H9 (cell line): Measurements from ENCODE around the gene PTPRH. TPM values are rescaled to one million over a fixed set of nuclear protein-coding genes. Genes with fewer than 3 reads are reported as not detected.

ENCODE experiments used
- DNase-seq: peaks from one replicate; pipeline ENCODE4 v3.0.0-alpha.2; 2017
- H2AFZ ChIP-seq: one replicate; pipeline ENCODE4 v1.6.1; 2013; ENCODE audit warnings: mild to moderate bottlenecking, low read length, control low read depth, moderate library complexity
- H2AK5ac ChIP-seq: 2 replicates; pipeline ENCODE4 v1.6.1; 2013; ENCODE audit warnings: low read length, control low read depth, mixed read lengths; ENCODE audit not compliant: insufficient read length
- H2BK120ac ChIP-seq: one replicate; pipeline ENCODE4 v1.6.1; 2013; ENCODE audit warnings: low read depth, mild to moderate bottlenecking, low read length, control low read depth, inconsistent platforms; ENCODE audit not compliant: poor library complexity, severe bottlenecking
- H2BK12ac ChIP-seq: 2 replicates; pipeline ENCODE4 v1.6.1; 2013; ENCODE audit warnings: low read length, control low read depth, mixed read lengths, low read depth; ENCODE audit not compliant: insufficient read length
- H2BK15ac ChIP-seq: 2 replicates; pipeline ENCODE4 v1.6.1; 2013; ENCODE audit warnings: low read depth, low read length, control low read depth
- H2BK20ac ChIP-seq: one replicate; pipeline ENCODE4 v1.6.1; 2013; ENCODE audit warnings: low read depth, mild to moderate bottlenecking, low read length, control low read depth, inconsistent platforms; ENCODE audit not compliant: poor library complexity, severe bottlenecking
- H2BK5ac ChIP-seq: 2 replicates; pipeline ENCODE4 v1.6.1; 2013; ENCODE audit warnings: low read length, control low read depth, mixed read lengths; ENCODE audit not compliant: insufficient read length
- H3K14ac ChIP-seq: 2 replicates; pipeline ENCODE4 v1.6.1; 2013; ENCODE audit warnings: low read length, control low read depth; ENCODE audit not compliant: insufficient read depth
- H3K18ac ChIP-seq: 2 replicates; pipeline ENCODE4 v1.6.1; 2013; ENCODE audit warnings: low read depth, mild to moderate bottlenecking, mixed read lengths, low read length, control low read depth; ENCODE audit not compliant: insufficient read length
- H3K23ac ChIP-seq: 2 replicates; pipeline ENCODE4 v1.6.1; 2013; ENCODE audit warnings: low read length, control low read depth, mixed read lengths, low read depth; ENCODE audit not compliant: insufficient read length
- H3K23me2 ChIP-seq: 2 replicates; pipeline ENCODE4 v1.6.1; 2013; ENCODE audit warnings: low read depth, mild to moderate bottlenecking, mixed read lengths, low read length, control low read depth; ENCODE audit not compliant: insufficient read length, poor library complexity, severe bottlenecking
- H3K27ac ChIP-seq: 2 replicates; pipeline ENCODE4 v1.5.1; 2013; ENCODE audit warnings: low read length, control low read depth, mixed read lengths, low read depth; ENCODE audit not compliant: insufficient read length
- H3K27me3 ChIP-seq: 2 replicates; pipeline ENCODE4 v1.6.1; 2013; ENCODE audit warnings: low read length, control low read depth, inconsistent platforms; ENCODE audit not compliant: insufficient read depth
- H3K4ac ChIP-seq: 2 replicates; pipeline ENCODE4 v1.6.1; 2013; ENCODE audit warnings: low read depth, mild to moderate bottlenecking, control low read depth, inconsistent platforms, low read length, moderate library complexity
- H3K4me1 ChIP-seq: 2 replicates; pipeline ENCODE4 v1.6.1; 2013; ENCODE audit warnings: low read length, control low read depth, inconsistent platforms; ENCODE audit not compliant: insufficient read depth
- H3K4me2 ChIP-seq: 2 replicates; pipeline ENCODE4 v1.6.1; 2013; ENCODE audit warnings: low read length, control low read depth, mixed read lengths; ENCODE audit not compliant: insufficient read length, insufficient read depth
- H3K56ac ChIP-seq: 2 replicates; pipeline ENCODE4 v1.6.1; 2013; ENCODE audit warnings: low read depth, mild to moderate bottlenecking, mixed read lengths, low read length, control low read depth; ENCODE audit not compliant: insufficient read length
- H3K79me1 ChIP-seq: 2 replicates; pipeline ENCODE4 v1.6.1; 2013; ENCODE audit warnings: low read depth, mild to moderate bottlenecking, moderate library complexity, low read length, control low read depth, inconsistent platforms; ENCODE audit not compliant: insufficient read depth, poor library complexity, severe bottlenecking
- H3K79me2 ChIP-seq: 2 replicates; pipeline ENCODE4 v1.6.1; 2013; ENCODE audit warnings: low read length, control low read depth, inconsistent platforms; ENCODE audit not compliant: insufficient read depth
- H3K9ac ChIP-seq: 2 replicates; pipeline ENCODE4 v1.6.1; 2013; ENCODE audit warnings: low read length, control low read depth, mixed read lengths; ENCODE audit not compliant: insufficient read length; ENCODE audit errors: extremely low read depth
- H3K9me3 ChIP-seq: one replicate; pipeline ENCODE4 v1.6.1; 2013; ENCODE audit warnings: low read depth, low read length, inconsistent platforms; ENCODE audit not compliant: control insufficient read depth
- H3T11ph ChIP-seq: one replicate; pipeline ENCODE4 v1.6.1; 2013; ENCODE audit warnings: mild to moderate bottlenecking, low read length, control low read depth, inconsistent platforms
- H4K20me1 ChIP-seq: one replicate; pipeline ENCODE4 v1.6.1; 2013; ENCODE audit not compliant: control insufficient read depth, insufficient read length, insufficient read depth
- H4K5ac ChIP-seq: 2 replicates; pipeline ENCODE4 v1.6.1; 2013; ENCODE audit warnings: low read depth, mild to moderate bottlenecking, mixed read lengths, low read length, control low read depth; ENCODE audit not compliant: insufficient read length
- H4K8ac ChIP-seq: replicated peaks from 2 replicates; pipeline ENCODE4 v1.6.1; 2013; ENCODE audit warnings: low read length, control low read depth, mixed read lengths, low read depth; ENCODE audit not compliant: insufficient read length
- H4K91ac ChIP-seq: 2 replicates; pipeline ENCODE4 v1.6.1; 2013; ENCODE audit warnings: low read depth, mild to moderate bottlenecking, moderate library complexity, mixed read lengths, low read length, control low read depth; ENCODE audit not compliant: insufficient read length
- H3K27ac Mint-ChIP-seq, 3 experiments: 2 replicates in 2 of 3; 3 replicates in 1 of 3; pipeline ENCODE4 v1.8.0; 2020 to 2021; ENCODE audit warnings: mixed read lengths in 3 of 3, mild to moderate bottlenecking in 1 of 3, moderate library complexity in 1 of 3
- H3K27me3 Mint-ChIP-seq: 2 replicates; pipeline ENCODE4 v1.8.0; 2021; ENCODE audit warnings: low read depth, mild to moderate bottlenecking, moderate library complexity, mixed read lengths
- H3K36me3 Mint-ChIP-seq, 3 experiments: 2 replicates in 2 of 3; 3 replicates in 1 of 3; pipeline ENCODE4 v1.8.0; 2020 to 2021; ENCODE audit warnings: low read depth in 3 of 3, mixed read lengths in 3 of 3; ENCODE audit not compliant: insufficient read depth in 1 of 3
- H3K4me1 Mint-ChIP-seq, 2 experiments: 2 replicates each; pipeline ENCODE4 v1.8.0; 2020; ENCODE audit warnings: mixed read lengths in 2 of 2
- H3K4me3 Mint-ChIP-seq, 2 experiments: 2 replicates in 1 of 2; 3 replicates in 1 of 2; pipeline ENCODE4 v1.8.0; 2020 to 2021; ENCODE audit warnings: mild to moderate bottlenecking in 2 of 2, mixed read lengths in 2 of 2, moderate library complexity in 1 of 2
- H3K9me3 Mint-ChIP-seq, 2 experiments: 2 replicates in 1 of 2; 3 replicates in 1 of 2; pipeline ENCODE4 v1.8.0; 2020; ENCODE audit warnings: mild to moderate bottlenecking in 2 of 2, mixed read lengths in 2 of 2, moderate library complexity in 1 of 2
- CTCF ChIP-seq: fragments of 200-600 bp; sonication (generic); conservative IDR thresholded peaks from 3 replicates; pipeline ENCODE4 v1.8.0; 2021; ENCODE audit warnings: antibody characterized with exemption, mild to moderate bottlenecking
- WGBS: extraction: QIAGEN DNeasy Blood & Tissue Kit; methylation state at CpG from one replicate; pipeline ENCODE4 v1.1.7; 2013; ENCODE audit warnings: missing lambda C conversion rate, low lambda C conversion rate, mixed read lengths; ENCODE audit not compliant: insufficient read length; ENCODE audit errors: extremely low coverage; 5-methylcytosine and 5-hydroxymethylcytosine counted together
- total RNA-seq: library from RNA; stranded (reverse); gene quantifications from 2 replicates; pipeline ENCODE4 v1.2.1, GENCODE V29; 2021

Gene PTPRH
- total RNA-seq, 1 experiment from 2014 or later, result 0.24 TPM

DNA sequence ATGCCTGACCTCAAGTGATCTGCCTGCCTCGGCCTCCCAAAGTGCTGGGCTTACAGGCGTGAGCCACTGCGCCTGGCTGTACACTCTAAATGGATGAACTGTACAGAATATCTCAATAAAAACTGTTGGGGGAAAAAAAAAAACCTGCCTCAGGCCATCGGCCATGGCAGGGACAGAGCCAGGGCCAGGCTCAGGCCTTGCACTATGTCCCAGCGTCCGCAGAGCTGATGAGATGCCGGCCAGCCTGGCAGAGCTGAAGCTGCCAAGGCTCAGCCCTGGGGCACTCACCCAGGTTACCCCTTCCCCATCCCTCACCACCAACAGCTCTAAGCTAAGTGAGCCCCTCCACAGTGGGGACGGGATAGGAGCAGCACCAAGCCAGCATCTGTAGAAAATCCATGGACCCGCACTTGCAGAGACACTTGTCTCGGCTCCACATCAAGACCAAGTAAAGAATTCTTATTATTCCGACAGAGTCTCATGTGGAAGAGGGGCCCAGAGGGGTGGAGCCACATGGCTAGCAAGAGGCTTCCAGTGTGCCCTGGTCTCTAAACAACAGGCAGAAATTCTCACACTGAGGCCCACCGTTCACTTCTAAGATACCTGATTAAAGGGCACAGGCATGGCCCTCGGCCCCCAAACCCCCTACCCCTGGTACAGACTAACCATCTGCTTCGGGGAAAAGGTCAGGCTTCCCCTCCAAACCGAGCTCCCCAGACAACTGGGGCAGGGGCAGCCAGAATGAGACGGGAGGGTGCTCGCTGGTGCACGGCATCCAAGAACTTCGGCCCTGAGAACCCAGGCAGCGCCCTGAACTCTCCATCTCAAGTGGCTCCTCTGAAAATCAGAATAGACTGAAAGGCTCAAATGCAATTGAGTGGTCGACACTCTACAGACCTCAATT lies 43.7 kb upstream of the PTPRH start:
- Histone ChIP-seq H2BK120ac (no peak overlapping the region), H2BK12ac (no peak overlapping the region), H4K8ac (no peak overlapping the region), H3K56ac (no peak overlapping the region), H2AK5ac (no peak overlapping the region), H3K23ac (no peak overlapping the region), H3K79me2 (peaks cover 56% of the 10 kb centered on the region; the same call in 1 of the 2 replicates), H3K23me2 (peaks cover 7% of the 10 kb centered on the region), H2BK20ac (no peak overlapping the region), H4K5ac (no peak overlapping the region), H3T11ph (no peak overlapping the region), H3K4ac (no peak overlapping the region), H4K91ac (no peak overlapping the region), H3K27ac (no peak overlapping the region), H3K4me2 (no peak overlapping the region), H3K14ac (no peak overlapping the region), H3K79me1 (peaks cover 18% of the 10 kb centered on the region), H3K27me3 (no peaks in the 10 kb centered on the region), H2AFZ (no peak overlapping the region), H3K9ac (no peak overlapping the region), H4K20me1 (peaks cover 3% of the 10 kb centered on the region), H3K9me3 (no peaks in the 10 kb centered on the region), H3K18ac (no peak overlapping the region), H2BK15ac (no peak overlapping the region), H3K4me1 (peaks cover 12% of the 10 kb centered on the region; the same call in 1 of the 2 replicates), H2BK5ac (no peak overlapping the region)
- Mint-ChIP-seq H3K9me3 (no peaks in the 10 kb centered on the region), H3K4me3 (no peak overlapping the region), H3K4me1 (peaks cover 42 to 46% of the 10 kb centered on the region in 2 experiments), H3K27me3 (no peaks in the 10 kb centered on the region; the same call in none of the 2 replicates), H3K27ac (peak overlapping the region in 2 of 3 experiments; percentile 4 to 28; a peak in 3 of 7 replicates), H3K36me3 (peaks cover 2 to 11% (median 7%) of the 10 kb centered on the region in 3 experiments; a peak in 6 of 7 replicates)
- no peak for DNase-seq
- no CpG with 5 or more reads among the region's 21 CpGs for WGBS
- TF ChIP-seq CTCF, result no peak
